GOT3 (cell line): ENCODE results near the gene SNX32.

Experiments used
- DNase-seq: peaks from one replicate; lab custom pipeline; 2025; ENCODE audit warnings: mixed read lengths; lab: John Stamatoyannopoulos, UW

The SNX32 gene

GRCh38 chr11:65900899-65901180 is 67.1 kb downstream of the SNX32 start:
- no peak for DNase-seq

- no peak for DNase-seq
Measured at GRCh38 chr11:65903068-65903481, 69.3 kb downstream of the SNX32 start.
